ENCODE measurements around the gene CTSD.

The CTSD gene

GRCh38 chr11:1742869-1743584 is 20.7 kb downstream of the CTSD start:
- no peak for DNase-seq

- DNase-seq: no peak
Observed at GRCh38 chr11:1742371-1742770, 21.4 kb downstream of the CTSD start.

GRCh38 chr11:1741741-1742140 is 22.0 kb downstream of the CTSD start:
- no peak for DNase-seq

GRCh38 chr11:1740786-1741530 is 22.8 kb downstream of the CTSD start:
- no peak for DNase-seq

GRCh38 chr11:1739576-1739975 is 24.2 kb downstream of the CTSD start:
- no peak for DNase-seq

- no peak for DNase-seq
Observed at GRCh38 chr11:1738380-1738779, 25.3 kb downstream of the CTSD start.

- no peak for DNase-seq
Observed at GRCh38 chr11:1737080-1737757, 26.5 kb downstream of the CTSD start.

GRCh38 chr11:1736447-1736992 is 27.2 kb downstream of the CTSD start:
- DNase-seq: no peak

GRCh38 chr11:1735271-1735670 is 28.5 kb downstream of the CTSD start:
- DNase-seq: no peak

GRCh38 chr11:1734641-1735081 is 29.1 kb downstream of the CTSD start:
- no peak for DNase-seq

- DNase-seq: no peak
Observed at GRCh38 chr11:1733716-1734640, 29.7 kb downstream of the CTSD start.

GRCh38 chr11:1733009-1733715 is 30.6 kb downstream of the CTSD start:
- DNase-seq: no peak

- DNase-seq: no peak
Observed at GRCh38 chr11:1732418-1733008, 31.2 kb downstream of the CTSD start.

GRCh38 chr11:1731451-1732059 is 32.2 kb downstream of the CTSD start:
- no peak for DNase-seq

GRCh38 chr11:1730059-1730629 is 33.6 kb downstream of the CTSD start:
- DNase-seq: no peak

- no peak for DNase-seq
Observed at GRCh38 chr11:1729692-1730011, 34.1 kb downstream of the CTSD start.

- no peak for DNase-seq
Observed at GRCh38 chr11:1728931-1729691, 34.6 kb downstream of the CTSD start.

- no peak for DNase-seq
Observed at GRCh38 chr11:1728301-1728700, 35.4 kb downstream of the CTSD start.

- DNase-seq: no peak
Observed at GRCh38 chr11:1727861-1728260, 35.9 kb downstream of the CTSD start.
